ENCODE measurements around the gene CCDC179.

Gene CCDC179

DNA sequence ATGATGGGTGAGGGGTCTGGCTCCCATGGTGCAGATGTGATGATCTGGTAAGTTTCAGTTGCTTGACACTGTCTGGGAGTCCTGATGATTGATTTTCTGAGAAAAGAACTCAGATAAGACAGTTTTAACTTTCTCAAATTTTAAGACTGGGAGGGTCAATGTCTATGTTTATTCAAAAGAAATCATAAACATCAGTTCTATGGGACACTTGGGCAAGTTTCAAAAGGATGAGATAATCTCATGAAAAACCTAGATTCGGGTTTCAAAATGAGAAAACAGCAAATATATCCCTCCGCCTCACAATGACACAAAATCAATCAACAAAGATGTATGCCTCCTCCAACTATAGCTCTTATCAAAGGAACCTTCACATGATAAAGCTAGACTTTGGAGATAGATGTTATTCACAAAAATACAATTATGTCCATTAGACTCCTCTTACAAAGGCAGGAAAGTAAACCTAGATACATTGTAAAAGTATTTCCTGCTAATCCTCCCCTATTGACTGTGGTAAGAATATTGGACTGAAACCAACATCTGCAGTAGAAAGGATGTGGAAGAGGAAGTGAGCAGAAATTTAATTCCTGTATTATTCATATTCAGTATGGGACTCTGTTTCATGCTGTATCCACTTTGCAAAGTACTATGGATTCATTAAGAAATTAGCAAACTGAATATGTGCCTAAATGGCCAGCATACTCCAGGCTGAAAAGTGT, 52.3 kb downstream of the CCDC179 start:
- DNase-seq (ENCODE audit: low read depth), result no peak

DNA sequence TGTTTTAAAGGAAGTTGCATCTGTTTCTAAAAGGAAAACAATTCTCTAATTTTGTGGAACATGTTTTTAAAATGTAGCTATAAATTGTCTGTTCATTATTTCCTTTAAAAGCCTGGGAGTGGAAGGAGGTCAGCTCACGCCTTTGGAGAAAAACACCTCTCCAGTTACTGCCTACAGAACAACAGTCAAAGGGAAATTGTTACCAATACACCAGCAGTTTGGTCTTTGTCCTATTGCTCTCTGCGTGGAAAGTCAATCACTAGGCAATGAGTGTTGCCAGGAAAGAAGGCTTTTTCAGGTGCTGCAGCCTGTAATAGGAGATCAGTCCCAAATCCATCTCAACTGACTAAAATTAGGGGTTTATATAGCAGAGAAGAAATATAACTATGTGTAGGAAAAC, 52.9 kb downstream of the CCDC179 start:
- no peak for DNase-seq (ENCODE audit: low read depth)

DNA sequence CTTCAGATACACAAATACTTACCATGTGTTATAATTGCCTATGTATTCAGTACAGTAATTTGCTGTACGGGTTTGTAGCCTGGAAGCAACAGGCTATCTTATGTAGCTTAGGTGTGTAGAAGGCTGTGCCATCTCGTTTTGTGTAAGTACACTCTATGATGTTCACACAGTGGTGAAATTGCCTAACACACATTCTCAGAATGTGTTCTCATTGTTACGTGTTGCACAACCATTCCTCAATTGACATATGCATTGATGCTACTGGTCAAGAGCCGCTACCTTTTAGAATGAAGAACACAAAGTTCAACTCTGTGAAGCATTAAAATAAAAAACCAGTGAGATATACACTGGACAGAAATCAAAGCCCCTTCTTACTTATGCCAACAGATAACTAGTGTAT, 57.4 kb downstream of the CCDC179 start:
- no peak for DNase-seq (ENCODE audit: low read depth)

DNA sequence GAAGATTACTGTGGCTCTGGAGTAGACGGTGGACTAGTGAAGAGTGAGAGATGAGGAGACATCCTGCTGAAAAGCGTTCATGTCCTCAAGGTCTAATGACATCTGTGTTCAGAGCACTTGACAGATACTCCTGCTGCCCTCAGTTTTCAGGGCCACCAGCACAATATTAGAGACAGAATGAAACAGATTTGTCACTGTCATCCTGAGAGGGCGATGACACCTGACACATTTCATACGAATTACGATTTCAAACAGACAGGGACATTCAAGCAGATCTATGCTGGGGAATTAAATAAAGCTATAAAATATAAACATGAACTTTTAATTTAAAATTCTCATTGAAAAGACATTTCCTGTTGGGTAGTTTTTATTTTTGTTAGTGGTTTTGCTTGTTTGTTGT, 59.8 kb downstream of the CCDC179 start:
- DNase-seq (ENCODE audit: low read depth), result no peak

- DNase-seq (ENCODE audit: low read depth), result no peak
These were observed 61.4 kb downstream of the CCDC179 start for GRCh38 chr11:22798901-22799300.

DNA sequence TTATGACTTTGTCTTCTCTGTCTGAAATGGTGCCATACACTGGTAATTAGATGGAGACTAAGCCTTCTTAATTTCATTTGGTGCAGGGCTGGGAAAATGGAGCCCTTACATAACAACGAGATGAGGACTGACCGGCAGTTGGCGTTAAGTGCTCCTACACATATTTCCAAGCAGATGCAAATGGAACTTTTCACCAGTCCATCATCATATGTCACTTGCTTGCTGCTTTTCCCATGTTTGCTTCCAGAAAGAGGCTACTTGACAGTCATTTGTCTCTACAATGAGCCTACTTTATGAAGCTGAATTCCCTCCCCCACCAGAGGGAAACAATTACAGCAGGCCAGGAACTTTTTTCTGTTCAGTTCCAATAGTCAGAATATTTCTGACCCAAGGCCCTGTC, 63.2 kb downstream of the CCDC179 start:
- DNase-seq (ENCODE audit: low read depth), result no peak

Data from activated gamma-delta T cell treated with anti-CD3 and anti-CD28 coated beads, Interleukin-2, amount 50 U/mL, for 16 hours (primary cell).